Mesenteric fat pad (tissue), 1 donor: ENCODE results near the gene TCF23. TPM values are rescaled to one million over a fixed set of nuclear protein-coding genes. Genes with fewer than 3 reads are reported as not detected.
"Not testable (repeated sequence)": the region's sequence is repeated elsewhere in the genome, so short reads cannot be mapped to it uniquely, and the experiment has no call there.

Experiments
- DNase-seq: peaks from one replicate; pipeline ENCODE4 v3.0.0-alpha.2; 2020; ENCODE audit warnings: low spot score
- total RNA-seq: library from RNA; stranded (reverse); fragmentation: NEBNext Ultra II Directional; extraction: Animal tissue kit (Norgen Biotek cat#: 25700); gene quantifications from one replicate; pipeline ENCODE4 v1.2.1, GENCODE V29; 2021
- donor health status: DM: yes; HTN: yes; CAD: no.

The TCF23 gene
- total RNA-seq, 1 donor from 2014 or later, result 0.48 TPM

DNA sequence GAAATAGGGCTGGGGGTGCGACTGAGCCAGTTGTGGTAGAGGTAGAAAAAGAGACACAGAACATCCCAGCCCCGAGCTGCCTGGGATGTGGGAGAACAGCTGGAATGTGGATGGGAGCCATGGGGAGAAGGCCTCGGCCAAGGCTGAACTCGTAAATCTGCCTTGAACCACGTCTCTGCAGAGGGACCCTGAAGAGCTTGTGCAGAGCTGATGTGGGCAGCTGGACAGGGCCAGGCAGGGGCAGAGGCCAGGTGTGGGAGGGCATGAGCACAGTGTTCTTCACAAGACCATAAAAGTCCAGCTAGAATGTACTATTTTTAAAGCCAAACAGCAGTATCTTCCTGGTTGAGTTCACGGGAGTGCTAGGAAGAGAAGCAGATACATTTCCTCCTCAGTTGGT is 5.7 kb downstream of the TCF23 start:
- DNase-seq, result no peak

DNA sequence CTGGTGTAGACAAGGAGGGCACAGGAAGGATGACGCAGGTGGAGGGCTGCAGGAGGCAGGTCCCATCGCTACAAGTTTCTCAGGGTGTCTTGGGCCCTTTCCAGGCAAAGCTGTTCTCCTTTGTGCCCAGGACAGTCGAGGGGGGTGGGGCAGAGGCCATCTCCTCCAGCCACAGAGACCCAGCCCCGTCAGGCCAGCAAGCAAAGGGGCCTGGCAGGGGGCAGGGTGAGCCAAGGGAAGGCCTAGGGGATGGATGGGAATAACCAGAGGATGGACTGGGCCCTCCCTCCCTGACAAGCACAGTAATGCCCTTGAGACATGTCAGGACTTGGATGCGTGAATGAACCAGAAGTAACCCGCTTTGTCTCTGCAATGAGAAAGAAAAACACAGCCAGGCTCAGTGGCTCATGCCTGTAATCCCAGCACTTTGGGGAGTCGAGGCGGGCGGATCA is 6.3 kb downstream of the TCF23 start:
- no peak for DNase-seq

DNA sequence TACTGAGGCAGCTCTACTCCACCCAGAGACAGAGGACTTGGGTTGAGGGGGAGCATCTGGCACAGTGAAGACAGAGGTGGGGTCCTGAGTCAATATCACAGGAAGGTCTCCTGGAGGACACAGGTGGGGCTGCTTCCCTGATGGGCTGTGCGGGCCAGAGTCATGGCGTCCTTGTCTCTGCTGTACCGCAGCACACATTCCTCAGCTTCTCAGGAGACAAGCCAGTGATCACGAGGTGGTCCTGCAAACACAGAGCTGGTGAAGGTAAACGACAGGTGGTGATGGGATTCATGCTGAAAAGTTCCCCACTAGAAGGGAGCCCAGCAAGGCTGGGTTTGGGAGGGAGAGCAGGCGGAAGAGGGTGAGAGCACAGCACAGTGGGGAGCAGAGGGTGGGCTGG is 9.7 kb downstream of the TCF23 start:
- no peak for DNase-seq

DNA sequence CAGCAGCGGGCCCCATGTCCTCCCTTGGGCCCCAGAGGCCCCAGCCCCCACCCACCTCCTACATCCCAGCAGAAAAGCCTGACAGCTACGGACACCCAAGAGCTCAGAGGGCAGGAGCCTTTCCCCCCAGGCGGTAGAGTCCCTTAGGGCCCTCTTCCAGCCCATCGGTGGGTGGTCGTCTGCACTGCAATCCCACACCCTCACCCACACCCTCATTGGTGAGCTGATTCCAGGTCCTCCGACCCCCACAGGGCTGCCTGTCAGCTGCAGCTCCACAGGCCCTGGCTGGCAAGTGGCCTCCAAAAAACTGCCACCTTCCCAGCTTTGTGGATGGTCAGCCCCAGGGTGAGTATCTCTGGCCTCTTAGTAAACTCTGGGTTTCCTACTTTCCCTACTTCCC is 10.5 kb downstream of the TCF23 start:
- DNase-seq, result no peak

DNA sequence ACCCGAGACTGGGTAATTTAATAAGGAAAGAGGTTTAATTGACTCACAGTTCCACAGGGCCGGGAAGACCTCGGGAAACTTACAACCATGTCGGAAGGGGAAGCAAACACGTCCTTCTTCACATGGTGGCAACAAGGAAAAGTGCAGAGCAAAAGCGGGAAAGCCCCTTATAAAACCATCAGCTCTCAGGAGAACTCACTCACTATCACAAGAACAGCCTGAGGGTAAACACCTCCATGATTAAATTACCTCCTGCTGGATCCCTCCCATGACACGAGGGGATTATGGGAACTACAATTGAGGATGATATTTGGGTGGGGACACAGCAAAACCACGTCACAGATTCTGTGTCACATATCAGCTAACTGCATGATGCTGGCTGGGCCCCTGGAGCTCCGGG is 11.4 kb downstream of the TCF23 start:
- no peak for DNase-seq

DNA sequence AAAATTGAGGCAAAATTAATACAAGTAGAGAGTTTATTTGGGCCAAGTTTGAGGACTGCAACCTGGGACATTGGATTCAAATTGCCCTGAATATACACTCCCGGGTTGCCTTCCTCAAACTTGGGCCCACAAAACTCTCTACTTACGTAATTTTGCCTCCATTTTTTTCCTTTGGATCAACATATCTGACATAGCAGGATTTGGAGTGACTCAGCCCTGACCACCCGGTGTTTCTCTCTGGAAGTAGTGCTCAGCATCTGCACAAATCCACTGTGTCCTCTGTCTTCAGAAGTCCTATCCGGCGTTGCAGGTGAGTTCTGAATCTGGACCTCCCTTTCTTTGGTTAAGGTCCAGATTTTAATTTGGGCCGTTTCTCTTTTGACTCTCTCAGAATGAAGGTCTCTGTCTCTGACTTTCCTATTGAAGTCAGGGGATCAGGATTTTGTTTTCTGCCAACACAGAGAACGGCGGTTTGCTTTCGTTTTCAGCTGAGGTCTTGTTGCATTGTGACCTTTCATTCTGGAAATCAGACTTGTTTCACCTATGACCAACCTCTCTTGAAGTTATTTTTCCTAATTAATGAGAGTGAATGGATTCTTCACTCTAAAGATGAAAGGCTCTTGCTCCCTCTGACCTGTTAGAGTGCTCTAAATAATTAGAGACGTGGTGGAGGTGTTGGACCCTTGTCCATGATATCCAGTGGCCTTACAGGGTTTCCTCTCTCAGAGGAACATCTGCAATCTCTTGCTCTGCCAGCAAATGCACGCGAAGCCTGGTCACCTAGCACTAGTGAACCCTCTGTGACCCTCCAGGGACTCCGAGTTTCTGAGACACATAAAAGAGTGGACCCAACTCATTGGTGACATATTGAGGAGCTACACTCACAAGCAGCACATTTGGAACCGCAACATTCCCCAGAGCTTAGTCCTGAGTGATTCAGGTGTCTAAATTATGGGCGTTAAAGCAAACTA is 13.6 kb downstream of the TCF23 start:
- no peak for DNase-seq

DNA sequence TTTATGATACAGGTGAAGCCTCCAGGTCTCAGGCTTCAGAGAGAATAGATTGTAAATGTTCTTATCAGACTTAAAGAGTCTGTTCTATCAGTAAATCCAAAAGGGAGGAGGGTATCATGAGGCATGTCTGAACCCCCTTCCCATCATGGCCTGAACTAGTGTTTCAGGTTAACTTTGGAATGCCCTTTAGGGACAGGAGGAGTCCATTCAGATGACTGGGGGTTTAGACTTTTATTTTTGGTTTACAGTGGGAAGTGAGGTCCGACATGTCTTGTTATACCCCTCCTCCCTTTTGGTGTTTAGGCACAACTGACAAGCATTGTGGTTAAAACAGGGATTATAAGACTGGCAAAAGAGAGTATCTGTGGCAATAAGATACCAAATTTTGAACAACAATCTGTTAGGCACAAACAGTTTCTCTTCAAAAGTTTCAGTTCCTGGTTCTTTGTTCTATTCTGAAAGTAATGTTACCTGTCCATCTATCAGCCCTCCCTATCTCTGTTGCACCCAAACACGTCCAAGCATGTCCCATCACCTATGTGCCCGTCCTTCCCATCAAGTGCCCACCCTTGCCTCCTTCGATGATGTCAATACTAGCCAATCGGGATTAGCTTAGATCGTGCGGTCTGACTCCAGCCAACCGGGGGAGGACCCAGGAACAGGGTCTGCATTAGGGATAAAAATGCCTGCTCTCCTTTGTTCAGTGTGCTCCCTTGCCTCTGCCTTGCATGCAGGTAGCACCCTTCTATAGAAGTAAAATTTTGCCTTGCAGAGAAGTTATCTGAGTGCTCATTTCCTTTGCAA is 16.4 kb downstream of the TCF23 start:
- no peak for DNase-seq

DNA sequence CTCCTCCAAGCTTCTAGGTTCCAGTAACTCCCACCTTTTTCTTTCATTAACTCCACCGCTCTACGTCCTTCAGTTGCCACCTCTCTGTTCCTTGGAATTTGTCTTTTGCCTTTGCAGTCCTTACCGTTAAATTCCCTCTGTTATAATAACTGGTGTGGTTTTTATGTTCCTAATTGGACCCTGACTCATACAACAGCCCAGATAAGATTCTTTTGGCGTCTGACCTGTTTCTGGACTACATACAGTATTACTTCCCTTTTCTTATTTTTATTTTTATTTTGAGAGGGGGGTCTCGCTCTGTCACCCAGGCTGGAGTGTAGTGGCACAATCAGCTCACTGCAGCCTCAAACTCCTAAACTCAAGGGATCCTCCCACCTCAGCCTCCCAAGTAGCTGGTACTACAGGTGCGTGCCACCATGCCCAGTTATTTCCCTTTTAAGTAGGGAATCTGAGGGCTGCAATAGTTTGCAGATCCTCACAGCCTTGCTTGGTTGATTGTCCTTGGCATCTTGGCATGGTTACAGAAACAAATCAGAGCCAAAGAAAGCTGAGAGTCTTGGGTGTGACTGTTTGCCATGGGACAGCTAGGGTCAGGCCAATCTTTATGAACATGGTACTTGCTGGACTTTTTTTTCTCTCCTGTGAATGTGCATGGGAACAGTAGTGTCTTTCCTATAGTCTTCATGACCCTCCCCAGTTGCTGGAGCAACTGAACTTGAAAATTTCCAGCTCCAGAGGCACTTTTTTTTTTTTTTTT is 22.0 kb downstream of the TCF23 start:
- DNase-seq, result no peak

DNA sequence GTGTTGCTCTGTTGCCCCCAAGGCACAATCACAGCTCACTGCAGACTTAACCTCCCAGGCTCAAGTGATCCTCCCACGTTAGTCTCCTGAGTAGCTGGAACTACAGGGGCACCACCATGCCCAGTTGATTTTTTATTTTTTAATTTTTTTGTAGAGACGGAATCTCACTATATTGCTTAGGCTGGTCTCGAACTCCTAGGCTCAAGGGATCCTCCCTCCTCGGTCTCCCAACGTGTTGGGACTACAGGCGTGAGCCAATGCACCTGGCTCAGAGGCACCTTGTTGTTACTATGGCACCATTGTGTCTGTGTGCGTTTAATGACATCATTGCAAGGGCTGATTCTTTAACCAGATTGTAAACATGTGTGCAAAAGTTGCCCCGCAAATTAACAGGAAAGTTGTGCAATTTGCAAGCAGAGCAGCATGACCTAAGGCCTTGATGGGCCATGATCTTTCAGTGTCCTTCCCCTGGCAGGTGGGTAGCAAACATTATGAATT is 22.6 kb downstream of the TCF23 start:
- no peak for DNase-seq

DNA sequence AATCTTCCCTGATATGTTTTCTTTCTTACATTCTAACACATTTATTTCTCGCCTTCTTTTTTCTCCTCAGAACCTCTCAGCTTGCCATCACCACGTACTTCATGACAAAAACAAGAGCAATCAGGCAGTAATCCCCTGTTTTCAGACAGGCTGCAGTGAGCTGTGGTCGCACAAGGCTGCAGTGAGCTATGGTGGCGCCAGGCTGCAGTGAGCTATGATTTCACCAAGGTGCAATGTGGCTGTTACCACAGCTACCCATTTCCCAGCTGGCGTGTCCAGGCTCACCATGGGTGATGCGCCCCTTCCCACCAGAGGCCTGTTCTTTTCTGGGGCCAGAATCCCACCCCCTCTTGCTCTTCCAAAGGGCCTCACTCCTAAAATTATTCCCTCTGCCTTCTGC is 25.8 kb downstream of the TCF23 start:
- no peak for DNase-seq

DNA sequence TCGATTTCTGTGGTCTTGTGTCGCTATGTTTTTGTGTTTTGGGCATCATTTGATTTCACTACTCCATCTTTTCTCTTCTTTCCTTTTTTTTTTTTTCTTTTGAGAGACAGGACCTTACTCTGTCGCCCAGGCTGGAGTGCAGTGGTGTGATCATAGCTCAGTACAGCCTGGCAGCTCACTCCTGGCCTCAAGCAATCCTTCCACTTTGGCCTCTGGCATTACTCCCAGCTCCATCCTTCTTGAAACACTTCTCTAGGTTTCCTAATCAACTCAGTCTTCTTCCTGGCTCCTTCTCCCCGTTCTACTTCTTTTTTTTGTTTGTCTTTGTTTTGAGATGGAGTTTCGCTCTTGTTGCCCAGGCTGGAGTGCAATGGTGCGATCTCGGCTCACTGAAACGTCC is 26.5 kb downstream of the TCF23 start:
- no peak for DNase-seq

DNA sequence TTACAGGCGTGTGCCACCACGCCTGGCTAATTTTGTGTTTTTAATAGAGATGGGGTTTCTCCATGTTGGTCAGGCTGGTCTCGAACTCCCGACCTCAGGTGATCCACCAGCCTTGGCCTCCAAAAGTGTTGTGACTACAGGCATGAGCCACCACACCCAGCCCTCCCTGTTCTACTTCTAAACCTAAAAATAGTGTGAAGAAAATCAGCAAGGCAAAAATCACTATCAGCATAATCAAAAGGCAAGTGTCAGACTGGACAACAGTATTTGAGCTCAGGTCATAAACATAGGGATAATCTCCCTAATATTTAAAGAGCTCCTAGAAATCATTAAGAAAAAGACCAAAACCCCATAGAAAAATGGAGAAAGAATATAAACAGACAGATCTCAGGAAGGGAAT is 27.0 kb downstream of the TCF23 start:
- DNase-seq, result not testable (repeated sequence)

DNA sequence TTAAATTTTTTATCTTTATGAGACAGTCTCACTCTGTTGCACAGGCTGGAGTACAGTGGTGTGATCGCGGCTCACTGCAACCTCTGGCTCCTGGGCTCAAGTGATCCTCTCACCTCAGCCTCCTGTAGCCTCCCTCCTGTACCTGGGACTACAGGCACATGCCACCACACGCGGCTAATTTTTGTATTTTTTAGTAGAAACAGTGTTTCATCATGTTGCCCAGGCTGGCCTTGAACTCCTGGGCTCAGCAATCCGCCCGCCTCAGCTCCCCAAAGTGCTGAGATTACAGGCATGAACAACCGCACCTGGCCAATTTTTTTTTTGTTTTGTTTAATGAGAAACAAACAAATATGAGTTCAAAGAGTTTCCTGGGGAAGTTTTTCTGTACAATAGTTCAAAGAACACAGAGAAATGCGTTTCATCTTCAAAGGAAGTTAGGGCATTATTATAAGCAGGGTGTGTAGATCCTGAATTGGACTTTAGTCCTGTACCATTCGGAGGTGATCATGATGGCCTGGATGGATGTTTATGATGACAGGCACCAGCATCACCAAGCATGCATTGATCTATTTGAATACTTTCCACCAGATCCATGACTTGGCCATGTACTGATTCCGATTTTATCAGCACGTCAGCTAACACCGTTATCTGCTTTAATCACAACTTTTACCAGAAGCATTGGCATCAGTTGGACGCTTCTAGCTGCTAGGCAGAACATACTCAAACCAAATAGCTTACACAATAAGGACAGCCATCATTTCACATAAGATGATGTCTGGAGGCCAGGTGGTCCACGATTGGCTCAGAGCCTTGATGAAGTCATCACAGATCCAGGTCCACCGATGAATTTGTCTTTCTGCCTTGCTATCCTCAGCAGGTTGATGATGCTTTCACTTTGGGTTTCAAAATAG is 28.9 kb downstream of the TCF23 start:
- no peak for DNase-seq

DNA sequence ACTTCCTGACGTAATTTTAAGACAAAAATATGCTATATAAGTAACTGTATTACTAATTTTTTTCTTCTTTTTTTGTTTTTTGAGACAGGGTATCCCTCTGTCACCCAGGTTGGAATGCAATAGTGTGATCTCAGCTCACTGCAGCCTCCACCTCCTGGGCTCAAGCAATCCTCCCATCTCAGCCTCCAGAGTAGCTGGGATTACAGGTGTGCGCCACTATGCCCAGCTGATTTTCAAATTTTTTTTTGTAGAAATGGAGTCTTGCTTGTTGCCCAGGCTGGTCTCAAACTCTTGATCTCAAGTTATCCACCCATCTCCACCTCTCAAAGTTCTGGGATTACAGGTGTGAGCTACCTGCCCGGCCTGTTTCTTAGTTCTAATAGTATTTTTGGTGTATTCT is 29.7 kb downstream of the TCF23 start:
- no peak for DNase-seq

DNA sequence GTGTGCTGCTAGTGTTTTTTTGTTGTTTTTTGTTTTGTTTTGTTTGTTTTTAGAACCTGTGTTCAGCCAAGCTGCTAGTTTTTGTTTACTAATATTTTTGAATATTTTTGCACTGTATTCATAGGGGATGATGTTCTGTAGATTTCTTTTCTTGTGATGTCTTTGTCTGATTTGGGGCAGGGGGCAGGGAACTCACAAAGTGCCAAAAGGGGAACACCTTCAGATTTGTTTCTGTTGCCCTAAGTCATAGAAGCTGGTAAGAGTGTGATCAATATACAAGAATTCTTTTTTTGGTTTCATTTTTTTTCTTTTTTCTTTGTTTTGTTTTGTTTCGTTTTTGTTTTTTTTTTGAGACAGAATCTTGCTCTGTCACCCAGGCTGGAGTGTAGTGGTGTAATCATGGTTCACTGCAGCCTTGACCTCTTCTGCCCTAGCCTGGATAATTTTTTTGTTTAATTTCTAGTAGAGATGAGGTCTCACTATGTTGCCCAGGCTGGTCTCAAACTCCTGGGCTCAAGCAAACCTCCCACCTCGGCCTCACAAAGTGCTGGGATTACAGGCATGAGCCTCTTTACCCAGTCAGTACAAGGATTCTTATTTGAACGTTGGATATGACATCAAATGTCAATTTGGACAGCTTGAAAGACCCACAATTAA is 30.7 kb downstream of the TCF23 start:
- no peak for DNase-seq

DNA sequence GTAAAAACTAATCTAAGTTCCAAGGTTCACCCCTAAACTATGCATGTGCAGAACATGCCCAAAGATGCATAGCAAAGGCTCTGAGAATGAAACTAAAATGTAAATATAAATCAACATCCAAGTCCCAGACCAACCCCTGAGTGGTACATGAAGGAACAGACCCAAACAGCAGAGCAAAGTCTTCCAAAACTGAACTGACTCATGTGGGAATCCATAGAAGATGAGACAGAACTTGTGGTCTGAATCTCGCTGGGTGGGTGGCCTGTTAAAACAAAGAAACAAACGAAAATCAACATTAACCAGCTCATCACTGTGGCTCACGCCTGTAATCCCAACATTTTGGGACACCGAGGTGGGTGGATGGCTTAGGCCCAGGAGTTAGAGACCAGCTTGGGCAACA is 33.5 kb downstream of the TCF23 start:
- DNase-seq, result no peak

DNA sequence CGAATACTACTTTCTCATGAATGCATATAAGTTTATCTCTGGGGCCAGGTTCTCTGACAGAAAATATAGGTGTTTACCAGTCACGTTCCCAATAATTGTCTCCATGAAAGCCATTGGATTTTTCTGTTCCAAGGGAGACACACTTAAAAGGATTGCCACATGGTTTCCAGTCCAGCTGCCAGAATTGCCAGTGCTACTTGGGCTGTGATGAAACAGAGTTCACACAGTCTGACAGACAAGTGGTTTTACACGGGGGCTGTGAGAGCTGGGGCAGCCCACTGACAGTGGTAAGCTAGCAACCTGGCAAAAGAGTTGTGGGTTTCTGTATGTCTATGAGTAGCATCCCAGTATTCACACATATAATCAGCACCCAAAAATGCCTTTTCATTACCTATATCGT is 35.3 kb downstream of the TCF23 start:
- no peak for DNase-seq

DNA sequence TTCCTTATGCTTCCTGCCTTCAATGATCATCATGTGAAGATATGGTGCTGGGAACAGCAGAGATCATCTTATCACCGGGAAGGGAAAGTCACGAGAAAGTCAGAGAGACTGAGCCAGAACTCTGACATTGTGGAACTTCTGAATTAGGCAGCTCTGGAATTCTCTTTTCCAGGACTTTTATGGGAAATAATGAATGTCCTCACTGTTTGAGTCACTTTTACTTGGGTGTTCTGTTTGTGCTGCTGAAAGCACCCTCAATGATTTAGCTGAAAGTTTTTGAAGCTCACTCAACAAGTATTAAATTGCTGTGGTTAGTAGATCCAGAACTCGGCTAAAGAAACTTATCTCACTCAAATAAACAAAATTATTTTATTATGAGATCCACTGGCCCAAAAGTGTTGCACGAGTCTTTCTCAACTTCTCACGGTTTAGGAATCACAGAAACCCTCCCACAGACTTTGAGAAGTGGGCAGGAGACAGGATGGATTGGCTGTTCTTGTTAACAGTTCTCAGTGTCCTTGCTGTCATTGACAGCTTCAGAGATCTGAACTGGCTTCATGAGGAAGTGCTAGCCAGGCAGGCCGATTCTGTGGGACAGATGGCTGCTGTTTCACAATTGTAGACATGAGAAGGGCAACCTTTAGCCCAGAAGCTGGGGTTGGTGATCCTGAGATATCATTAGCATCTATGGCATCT is 36.7 kb downstream of the TCF23 start:
- no peak for DNase-seq
